Aorta (tissue), 5 donors: ENCODE results near the gene SLC22A7. TPM values are rescaled to one million over a fixed set of nuclear protein-coding genes. Genes with fewer than 3 reads are reported as not detected.

ENCODE experiments used
- ATAC-seq: fragments of 200-7000 bp; cut with Tn5 transposase; one replicate; pipeline ENCODE4 v1.9.1; 2022; ENCODE audit warnings: moderate library complexity; ENCODE audit not compliant: low FRiP score
- DNase-seq, 2 donors: peaks; one replicate each; pipeline ENCODE4 v3.0.0-alpha.2; 2020
- H3K27ac ChIP-seq, 2 donors: one replicate each; pipeline ENCODE4 v1.5.1; 2013; ENCODE audit warnings: low read length in 2 of 2, mild to moderate bottlenecking in 2 of 2, moderate library complexity in 2 of 2, control low read depth in 1 of 2, inconsistent platforms in 1 of 2, low read depth in 1 of 2
- H3K27me3 ChIP-seq, 2 donors: one replicate each; pipeline ENCODE4 v1.6.1; 2013; ENCODE audit warnings: control low read depth in 1 of 2, low read length in 1 of 2, mild to moderate bottlenecking in 1 of 2, moderate library complexity in 1 of 2; ENCODE audit not compliant: insufficient read depth in 2 of 2, control insufficient read depth in 1 of 2
- H3K36me3 ChIP-seq, 2 donors: one replicate each; pipeline ENCODE4 v1.6.1; 2013; ENCODE audit warnings: control low read depth in 1 of 2, low read length in 1 of 2, mild to moderate bottlenecking in 1 of 2; ENCODE audit not compliant: insufficient read depth in 2 of 2, control insufficient read depth in 1 of 2
- H3K4me1 ChIP-seq, 2 donors: one replicate each; pipeline ENCODE4 v1.6.1; 2013; ENCODE audit warnings: low read length in 2 of 2, control low read depth in 1 of 2, mild to moderate bottlenecking in 1 of 2, moderate library complexity in 1 of 2; ENCODE audit not compliant: insufficient read depth in 2 of 2, control insufficient read depth in 1 of 2
- H3K4me3 ChIP-seq, 2 donors: one replicate each; pipeline ENCODE4 v1.5.1; 2013; ENCODE audit warnings: low read length in 2 of 2, control low read depth in 1 of 2, mild to moderate bottlenecking in 1 of 2
- H3K9me3 ChIP-seq: one replicate; pipeline ENCODE4 v1.6.1; 2013; ENCODE audit warnings: mild to moderate bottlenecking, low read length; ENCODE audit not compliant: control insufficient read depth
- WGBS, 2 donors: extraction: QIAGEN DNeasy Blood & Tissue Kit; methylation state at CpG; one replicate each; pipeline ENCODE4 v1.1.7; 2013; 5-methylcytosine and 5-hydroxymethylcytosine counted together
- intact Hi-C, 2 donors: fragments of 100-400 bp; cut with DNase I; formaldehyde crosslinking; loops; one replicate each; pipeline versions ENCODE4 v1.14.2 to v1.15.0; 2022
- polyA plus RNA-seq, 2 donors: library from polyadenylated mRNA; stranded (reverse); fragments of 200-250 nt; gene quantifications; one replicate each; pipeline ENCODE4 v1.2.3, GENCODE V29; 2013
- total RNA-seq, 2 donors: library from RNA; stranded (reverse); fragmentation: NEBNext Ultra II Directional; extraction: Animal tissue kit (Norgen Biotek cat#: 25700); gene quantifications; one replicate each; pipeline ENCODE4 v1.2.1, GENCODE V29; 2021
- donor health status: healthy with polysubstance abuse.
- donor health status: Bipolar disorder and iron deficiency.
- donor health status: DM: no; HTN: no; CAD: no.
- donor health status: DM: no; HTN: no; CAD: no.
- donor health status: DM: yes; HTN: yes; CAD: no.

The SLC22A7 gene
- total and polyA plus RNA-seq, 4 donors, result not detected

DNA sequence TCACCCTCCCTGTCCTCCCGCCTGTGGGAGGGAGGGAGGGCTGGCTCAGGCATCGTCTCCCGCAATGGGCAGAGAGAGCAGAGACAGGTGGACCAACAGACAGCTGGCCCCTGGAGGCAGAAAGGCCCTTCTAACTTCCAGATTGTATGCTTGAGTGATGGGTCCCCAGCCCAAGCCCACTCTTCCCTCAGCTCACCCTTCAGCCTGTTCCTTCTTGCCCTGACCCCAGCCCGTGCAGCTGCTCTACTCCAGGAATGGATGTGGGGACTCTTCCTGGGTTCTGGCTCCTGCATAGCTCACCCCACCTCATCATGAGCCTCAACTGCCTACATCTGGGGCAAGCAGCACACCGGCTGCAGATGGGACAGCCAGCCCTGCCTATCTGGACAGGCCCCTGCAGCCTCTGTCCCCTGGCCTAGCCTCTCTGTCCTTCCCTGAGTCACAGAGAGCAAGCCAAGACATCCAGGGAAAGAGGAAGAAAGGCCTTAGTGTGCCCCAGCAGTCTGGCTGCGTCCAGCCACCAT lies 11.5 kb upstream of the SLC22A7 start:
- WGBS, 2 donors, result 93 to 96% methylated on average over 5 to 6 of the region's 6 CpGs
- no peak overlapping the region for H3K4me3 ChIP-seq
- H3K9me3 ChIP-seq, result no peaks in the 10 kb centered on the region
- H3K27ac ChIP-seq, result no peak overlapping the region
- DNase-seq, result no peak
- no peaks in the 10 kb centered on the region for H3K4me1 ChIP-seq
- H3K27me3 ChIP-seq, result no peaks in the 10 kb centered on the region
- no peak for ATAC-seq
- intact Hi-C loops, result no loop called here
- H3K36me3 ChIP-seq, result no peaks in the 10 kb centered on the region

DNA sequence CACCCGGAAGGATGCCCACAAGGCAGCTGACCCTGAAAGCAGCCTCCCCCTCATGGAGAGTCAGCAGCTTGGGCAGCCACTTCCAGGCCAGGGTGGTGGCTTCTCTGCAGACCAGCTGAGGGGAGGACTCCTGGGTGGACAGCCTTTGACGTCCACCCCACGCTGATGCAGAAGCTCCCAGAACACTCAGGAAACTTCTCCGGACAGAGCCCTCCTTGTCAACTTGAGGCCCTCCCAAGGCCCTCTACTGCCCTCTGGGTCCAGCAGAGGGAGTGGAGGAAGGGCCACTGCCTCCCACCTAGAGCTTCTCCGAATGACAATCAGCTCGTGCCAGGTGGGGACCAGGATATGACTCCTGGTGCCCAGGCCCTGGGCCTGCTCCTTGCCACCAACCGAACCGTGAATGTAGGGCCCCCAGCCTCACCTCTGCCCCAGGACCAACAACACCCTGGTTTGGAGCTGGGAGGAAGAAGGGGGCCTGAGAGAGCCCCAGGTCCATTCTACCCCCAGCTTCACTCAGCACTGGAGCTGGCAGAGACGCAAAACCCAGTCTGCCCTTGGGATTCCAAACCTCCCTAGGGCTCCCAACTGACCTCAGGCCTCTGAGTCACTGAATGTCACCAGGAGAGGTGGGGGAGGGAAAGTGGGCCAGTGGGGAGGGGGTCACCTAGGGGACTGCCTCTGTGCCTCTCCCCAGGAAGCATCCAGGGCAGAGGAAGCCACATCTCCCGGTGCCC lies 10.9 kb upstream of the SLC22A7 start:
- Histone ChIP-seq H3K27me3 (no peaks in the 10 kb centered on the region), H3K9me3 (no peaks in the 10 kb centered on the region), H3K27ac (no peak overlapping the region), H3K4me1 (no peaks in the 10 kb centered on the region), H3K36me3 (no peaks in the 10 kb centered on the region), H3K4me3 (no peak overlapping the region)
- WGBS, 2 donors, result 77 to 78% methylated on average over 10 of the region's 10 CpGs
- ATAC-seq, result no peak
- intact Hi-C loops, result no loop called here
- DNase-seq, result no peak

DNA sequence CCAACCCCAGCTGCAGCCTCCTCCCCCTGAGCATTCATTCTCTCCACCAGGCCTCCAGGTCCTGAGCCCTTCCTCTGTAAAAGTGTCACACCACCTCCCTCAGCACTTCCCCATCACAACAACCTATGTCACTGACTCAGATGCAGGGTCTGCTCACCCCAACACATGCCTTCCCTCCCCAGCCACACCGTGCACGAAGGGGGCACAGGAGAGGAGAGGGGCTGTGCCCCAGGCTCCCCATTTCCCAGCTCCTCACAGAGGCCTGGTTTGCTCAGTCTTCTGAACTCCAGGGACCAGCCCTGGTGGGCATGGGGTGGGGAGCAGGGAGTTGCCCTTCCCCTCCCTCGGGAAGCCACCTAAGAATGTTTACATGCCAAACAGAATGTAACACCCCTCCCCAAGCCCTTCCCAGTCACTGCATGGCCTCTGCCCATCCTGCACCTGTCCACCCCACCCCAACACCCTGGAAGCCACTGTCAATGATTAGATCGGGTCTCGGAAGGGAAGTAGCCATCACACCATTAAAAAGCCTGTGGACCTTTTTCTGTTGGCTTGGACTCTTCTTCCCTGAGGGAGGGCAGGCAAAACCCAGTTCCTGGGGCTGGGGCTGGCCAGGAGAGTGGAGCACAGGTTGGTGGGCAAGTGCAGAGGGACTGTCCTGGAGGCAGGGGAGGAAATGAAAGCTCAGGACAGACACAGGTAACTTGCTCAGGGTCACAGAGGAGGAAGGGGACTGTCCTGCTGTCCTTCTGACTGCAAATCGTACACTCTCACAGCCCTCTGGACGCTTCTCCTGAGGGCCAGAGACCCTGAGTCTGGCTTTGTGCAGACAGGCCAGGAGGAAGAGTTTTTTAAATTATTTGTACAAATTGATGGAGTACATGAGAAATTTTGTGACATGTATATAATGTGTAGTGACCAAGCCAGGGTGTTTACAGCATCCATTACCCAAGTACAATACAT lies 10.1 kb upstream of the SLC22A7 start:
- H3K36me3 ChIP-seq, result no peaks in the 10 kb centered on the region
- no peak overlapping the region for H3K27ac ChIP-seq
- no peaks in the 10 kb centered on the region for H3K9me3 ChIP-seq
- no peaks in the 10 kb centered on the region for H3K27me3 ChIP-seq
- no peaks in the 10 kb centered on the region for H3K4me1 ChIP-seq
- 81 to 83% methylated on average over 7 of the region's 7 CpGs for WGBS, 2 donors
- no peak for DNase-seq
- intact Hi-C loops, result no loop called here
- no peak overlapping the region for H3K4me3 ChIP-seq
- ATAC-seq, result no peak

DNA sequence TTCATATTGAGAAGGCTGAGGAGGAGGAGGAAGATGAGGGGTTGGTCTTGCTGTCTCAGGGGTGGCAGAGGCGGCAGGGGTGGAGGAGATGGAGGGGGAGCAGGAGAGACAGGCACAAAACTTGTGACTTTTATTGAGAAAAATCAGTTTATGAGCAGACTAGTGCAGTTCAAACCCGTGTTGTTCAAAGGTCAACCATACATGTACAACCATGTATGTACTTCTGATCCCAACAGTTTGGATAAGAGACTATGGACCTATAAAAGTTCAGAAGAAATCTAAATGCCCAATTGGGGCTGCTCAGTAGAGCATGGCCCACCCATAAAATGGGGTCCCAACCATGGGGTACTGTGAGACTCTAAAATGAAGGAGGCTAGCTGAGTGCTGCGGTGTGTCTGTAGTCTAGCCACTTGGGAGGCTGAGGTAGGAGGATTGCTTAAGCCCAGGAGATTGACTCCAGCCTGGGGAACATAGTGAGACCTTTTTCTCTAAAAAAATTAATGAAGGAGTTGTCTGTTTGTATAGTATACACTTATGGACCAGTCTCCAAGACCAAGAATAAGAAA lies 7.6 kb upstream of the SLC22A7 start:
- H3K4me1 ChIP-seq, result no peaks in the 10 kb centered on the region
- DNase-seq, result no peak
- intact Hi-C loops, result no loop called here
- 88 to 90% methylated on average over 3 of the region's 3 CpGs for WGBS, 2 donors
- no peaks in the 10 kb centered on the region for H3K27me3 ChIP-seq
- no peaks in the 10 kb centered on the region for H3K36me3 ChIP-seq
- H3K9me3 ChIP-seq, result no peaks in the 10 kb centered on the region
- H3K27ac ChIP-seq, result no peak overlapping the region
- H3K4me3 ChIP-seq, result no peak overlapping the region
- ATAC-seq, result no peak

DNA sequence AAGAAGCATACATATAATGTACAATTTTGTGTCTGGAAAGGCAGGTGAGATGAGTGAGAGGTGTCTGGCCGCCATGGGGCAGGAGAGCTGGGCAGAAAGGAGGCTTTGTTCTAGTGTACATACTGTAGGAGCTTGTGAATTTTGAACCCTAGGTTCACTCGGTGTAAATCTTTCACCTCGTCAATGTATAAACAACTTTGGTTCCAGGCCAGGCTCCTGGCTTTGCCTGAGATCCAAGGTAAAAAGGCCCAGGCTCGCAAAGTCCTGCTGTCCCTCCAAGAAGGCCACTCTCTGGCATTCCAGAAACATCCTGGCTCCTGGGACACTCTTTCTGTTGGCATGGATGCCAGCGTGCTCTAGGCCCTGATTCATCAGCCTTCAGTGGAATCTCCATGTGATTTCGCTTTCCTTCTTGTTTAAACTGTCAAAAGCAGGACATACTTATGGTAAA lies 7.1 kb upstream of the SLC22A7 start:
- Histone ChIP-seq H3K27ac (no peak overlapping the region), H3K27me3 (no peaks in the 10 kb centered on the region), H3K36me3 (no peaks in the 10 kb centered on the region), H3K4me3 (no peak overlapping the region), H3K9me3 (no peaks in the 10 kb centered on the region), H3K4me1 (no peaks in the 10 kb centered on the region)
- 84 to 85% methylated on average over 6 of the region's 6 CpGs for WGBS, 2 donors
- intact Hi-C loops, result no loop called here
- ATAC-seq (no peak), DNase-seq (no peak)

DNA sequence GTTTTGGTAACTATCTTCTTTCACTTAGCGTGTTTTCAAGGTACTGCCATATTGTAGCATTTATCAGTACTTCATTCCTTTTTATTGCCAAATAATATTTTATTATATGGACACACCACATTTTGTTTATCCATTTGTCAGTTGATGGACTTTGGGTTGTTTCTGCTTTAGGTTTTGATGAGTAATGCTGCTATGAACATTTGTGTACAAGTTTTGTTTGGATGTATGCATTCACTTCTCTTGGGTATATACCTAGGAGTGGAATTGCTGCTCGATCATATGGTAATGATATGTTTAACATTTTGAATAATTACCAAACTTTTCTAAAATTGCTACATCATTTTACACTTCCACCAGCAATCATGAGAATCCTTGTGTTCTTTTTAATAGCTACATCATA lies 6.4 kb upstream of the SLC22A7 start:
- no peaks in the 10 kb centered on the region for H3K27me3 ChIP-seq
- H3K4me3 ChIP-seq, result no peak overlapping the region
- WGBS, 2 donors, result 94 to 95% methylated on average over 2 of the region's 2 CpGs
- intact Hi-C loops, result no loop called here
- H3K4me1 ChIP-seq, result no peaks in the 10 kb centered on the region
- no peak overlapping the region for H3K27ac ChIP-seq
- no peaks in the 10 kb centered on the region for H3K36me3 ChIP-seq
- DNase-seq (no peak), ATAC-seq (no peak)
- no peaks in the 10 kb centered on the region for H3K9me3 ChIP-seq

DNA sequence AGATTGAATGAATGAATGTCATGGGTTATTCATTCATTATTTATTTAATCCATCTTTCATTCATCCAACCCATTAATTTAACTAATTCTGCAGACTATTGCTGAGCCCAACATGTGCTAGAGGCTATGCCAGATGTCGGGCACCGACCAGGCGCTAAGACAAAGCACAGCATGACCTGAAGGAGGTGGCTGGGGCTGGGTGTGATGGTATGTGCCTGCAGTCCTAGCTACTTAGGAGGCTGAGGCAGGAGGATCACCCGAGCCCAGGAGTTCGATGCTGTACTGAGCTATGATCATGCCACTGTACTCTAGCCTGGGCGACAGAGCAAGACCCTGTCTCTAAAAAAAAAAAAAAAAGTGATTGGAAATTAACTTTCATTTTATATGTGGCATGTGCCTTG lies 5.7 kb upstream of the SLC22A7 start:
- intact Hi-C loops, result no loop called here
- H3K27me3 ChIP-seq, result no peaks in the 10 kb centered on the region
- H3K36me3 ChIP-seq, result no peaks in the 10 kb centered on the region
- DNase-seq, result no peak
- no peak overlapping the region for H3K27ac ChIP-seq
- H3K4me3 ChIP-seq, result no peak overlapping the region
- no peaks in the 10 kb centered on the region for H3K9me3 ChIP-seq
- ATAC-seq, result no peak
- WGBS, 2 donors, result 88 to 93% methylated on average over 6 of the region's 6 CpGs
- no peaks in the 10 kb centered on the region for H3K4me1 ChIP-seq

DNA sequence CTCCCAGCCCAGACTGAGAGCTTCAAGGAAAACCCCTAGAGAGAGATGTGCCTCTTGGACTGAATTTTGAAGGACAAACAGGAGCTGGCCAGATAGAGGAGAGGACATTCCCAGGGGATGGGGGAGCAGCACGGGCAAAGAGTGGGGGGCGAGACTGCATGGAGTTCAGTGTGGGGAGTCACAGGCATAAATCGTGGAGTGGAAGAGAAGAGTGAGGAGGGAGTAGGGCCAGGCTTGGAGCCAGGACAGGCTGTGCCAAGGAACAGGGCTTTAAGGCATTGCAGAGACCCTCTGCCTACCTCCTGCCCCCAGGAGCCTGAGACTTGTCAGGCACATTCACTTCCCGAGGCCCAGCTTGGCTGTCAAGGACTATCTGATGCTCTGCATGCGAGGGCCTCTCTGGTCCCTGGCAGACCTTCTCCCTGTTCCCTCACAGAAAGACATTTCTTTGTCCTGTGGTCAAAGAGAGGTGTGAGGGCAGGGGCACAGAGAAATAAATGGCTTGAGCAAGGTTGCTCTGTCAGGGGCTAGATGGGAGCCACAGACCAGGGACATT lies 5.2 kb upstream of the SLC22A7 start:
- Histone ChIP-seq H3K4me3 (no peak overlapping the region), H3K27ac (no peak overlapping the region), H3K9me3 (no peaks in the 10 kb centered on the region), H3K27me3 (no peaks in the 10 kb centered on the region), H3K4me1 (no peaks in the 10 kb centered on the region), H3K36me3 (no peaks in the 10 kb centered on the region)
- intact Hi-C loops, result no loop called here
- 63 to 73% methylated on average over 5 of the region's 5 CpGs for WGBS, 2 donors
- ATAC-seq (no peak), DNase-seq (no peak)
